ENCODE measurements around the gene DHX29. TPM values are rescaled to one million over a fixed set of nuclear protein-coding genes. Genes with fewer than 3 reads are reported as not detected.

Gene DHX29
- total RNA-seq, 4 donors from 2014 or later, result 22.9 to 28.5 (median 27.5) TPM

GRCh38 chr5:55236800-55237199, 70.7 kb downstream of the DHX29 start:
- no peak overlapping the region for H3K4me3 ChIP-seq
- H3K4me1 ChIP-seq, result peaks cover 0 to 28% (median 17%) of the 10 kb centered on the region in 4 donors
- no peak for DNase-seq (ENCODE audit: low spot score in 2 of 2)
- WGBS, 2 donors, result 72 to 80% methylated on average over 10 of the region's 10 CpGs
- TF ChIP-seq POLR2A (IDR thresholded peaks at IDR 0.05) (no peak), EP300 (IDR thresholded peaks at IDR 0.05) (no peak), CTCF (IDR thresholded peaks at IDR 0.05) (no peak)
- H3K9me3 ChIP-seq, result no peaks in the 10 kb centered on the region
- H3K27ac ChIP-seq, result no peak overlapping the region
- peaks cover 0 to 81% of the 10 kb centered on the region in 2 donors for H3K27me3 ChIP-seq
- no peaks in the 10 kb centered on the region for H3K36me3 ChIP-seq

DNA sequence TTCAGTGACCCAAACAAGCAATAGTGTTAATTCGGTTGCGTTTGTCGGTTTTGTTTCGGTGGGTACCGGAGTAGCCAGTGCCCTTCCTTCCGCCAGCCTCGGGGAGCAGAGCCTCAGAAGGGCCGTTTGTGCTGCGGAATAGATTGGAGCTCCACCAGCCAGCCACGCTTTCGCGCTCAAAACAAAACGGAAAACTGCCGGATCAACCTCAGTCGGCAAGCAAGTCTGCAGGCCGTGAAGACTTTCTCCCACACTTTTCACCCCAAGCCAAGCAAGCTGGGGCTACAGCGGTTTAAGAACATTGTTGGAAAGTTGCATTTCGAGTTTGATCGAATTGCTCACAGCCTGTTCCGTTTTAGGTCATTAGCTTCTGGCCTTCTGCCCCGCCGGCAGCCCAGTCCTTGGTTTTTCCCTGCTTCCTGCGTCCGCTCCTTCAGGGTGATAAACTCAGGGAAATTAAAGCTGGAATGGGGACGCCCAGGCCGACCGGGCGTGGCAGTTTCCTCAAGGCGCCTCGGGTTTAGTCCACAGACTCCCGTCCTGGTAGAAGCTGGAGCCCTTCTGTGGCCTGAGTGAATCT, 73.3 kb downstream of the DHX29 start:
- H3K27me3 ChIP-seq, result peaks cover 0 to 90% of the 10 kb centered on the region in 2 donors
- peaks cover 0 to 38% (median 25%) of the 10 kb centered on the region in 4 donors for H3K4me1 ChIP-seq
- no peak for TF ChIP-seq POLR2A (IDR thresholded peaks at IDR 0.05)
- TF ChIP-seq CTCF (IDR thresholded peaks at IDR 0.05), result no peak
- peak in 1 of 2 donors; percentile 8 for TF ChIP-seq EP300 (IDR thresholded peaks at IDR 0.05)
- no peak overlapping the region for H3K27ac ChIP-seq
- H3K36me3 ChIP-seq, result no peaks in the 10 kb centered on the region
- H3K9me3 ChIP-seq, result no peaks in the 10 kb centered on the region
- 7 to 9% methylated on average over 28 to 31 of the region's 31 CpGs for WGBS, 2 donors
- H3K4me3 ChIP-seq, result peak overlapping the region; percentile 38 to 67 (median 58)
- no peak for DNase-seq (ENCODE audit: low spot score in 2 of 2)

- peak within 1 kb of the TSS in 1 of 4 donors; percentile 13 for H3K27ac ChIP-seq
- no peaks in the 10 kb centered on the region for H3K36me3 ChIP-seq
- H3K27me3 ChIP-seq, result peaks cover 0 to 94% of the 10 kb centered on the region in 2 donors
- 0% methylated on average over 38 to 72 of the region's 106 CpGs for WGBS, 2 donors
- no peaks in the 10 kb centered on the region for H3K9me3 ChIP-seq
- peak within 1 kb of the TSS; percentile 38 to 67 (median 58) for H3K4me3 ChIP-seq
- DNase-seq (ENCODE audit: low spot score in 2 of 2), result peak in 1 of 2 donors; percentile 35
- TF ChIP-seq CTCF (IDR thresholded peaks at IDR 0.05) (peak in 1 of 5 experiments; percentile 13), POLR2A (IDR thresholded peaks at IDR 0.05) (no peak)
- peaks cover 0 to 38% (median 25%) of the 10 kb centered on the region in 4 donors for H3K4me1 ChIP-seq
These were observed 74.2 kb downstream of the DHX29 start, which contains the start of gene CCNO for GRCh38 chr5:55232985-55233928. CCNO (minus strand) TSS chr5:55233608; CDS start chr5:55233523, 85 bp downstream.

GRCh38 chr5:55232271-55232984, 75.1 kb downstream of the DHX29 start:
- WGBS, 2 donors, result 1 to 2% methylated on average over 45 of the region's 45 CpGs
- H3K27ac ChIP-seq, result no peak overlapping the region
- peaks cover 0 to 95% of the 10 kb centered on the region in 2 donors for H3K27me3 ChIP-seq
- H3K4me3 ChIP-seq, result peak overlapping the region; percentile 38 to 67 (median 58)
- no peaks in the 10 kb centered on the region for H3K36me3 ChIP-seq
- H3K9me3 ChIP-seq, result no peaks in the 10 kb centered on the region
- no peak for DNase-seq (ENCODE audit: low spot score in 2 of 2)
- H3K4me1 ChIP-seq, result peaks cover 0 to 44% (median 29%) of the 10 kb centered on the region in 4 donors
- TF ChIP-seq EP300 (IDR thresholded peaks at IDR 0.05) (no peak), CTCF (IDR thresholded peaks at IDR 0.05) (no peak), POLR2A (IDR thresholded peaks at IDR 0.05) (no peak)
